Natural killer cell (primary cell): Measurements from ENCODE around the gene POU2F1. TPM values are rescaled to one million over a fixed set of nuclear protein-coding genes. Genes with fewer than 3 reads are reported as not detected.

ENCODE experiments used
- ATAC-seq, 3 donors: fragments of 150-1000 bp in 2 of 3; fragments of 200-7000 bp in 1 of 3; cut with Tn5 transposase; 1 replicate in 1 of 3; 2 replicates in 2 of 3; pipeline ENCODE4 v1.10.0; 2021; ENCODE audit warnings: mild to moderate bottlenecking in 2 of 3, moderate library complexity in 2 of 3
- DNase-seq, 2 donors: peaks; one replicate each; pipeline versions ENCODE4 v3.0.0 to v3.0.0-alpha.2; 2013 to 2021; ENCODE audit warnings: mixed read lengths in 1 of 2
- H3K27ac ChIP-seq: one replicate; pipeline ENCODE4 v1.5.1; 2013; ENCODE audit warnings: mild to moderate bottlenecking, low read length
- H3K27me3 ChIP-seq: one replicate; pipeline ENCODE4 v1.6.1; 2013; ENCODE audit warnings: low read length; ENCODE audit not compliant: control insufficient read depth, insufficient read depth
- H3K36me3 ChIP-seq: one replicate; pipeline ENCODE4 v1.6.1; 2013; ENCODE audit warnings: low read length; ENCODE audit not compliant: control insufficient read depth, insufficient read depth
- H3K4me1 ChIP-seq: one replicate; pipeline ENCODE4 v1.6.1; 2013; ENCODE audit warnings: low read length; ENCODE audit not compliant: control insufficient read depth, insufficient read depth
- H3K4me3 ChIP-seq: one replicate; pipeline ENCODE4 v1.5.1; 2013; ENCODE audit warnings: low read length
- H3K9me3 ChIP-seq: one replicate; pipeline ENCODE4 v1.6.1; 2013; ENCODE audit warnings: low read length; ENCODE audit not compliant: control insufficient read depth, insufficient read depth
- H3K27ac Mint-ChIP-seq, 2 donors: one replicate each; pipeline ENCODE4 v1.8.0; 2022; ENCODE audit warnings: mild to moderate bottlenecking in 2 of 2, mixed read lengths in 2 of 2, moderate library complexity in 1 of 2
- H3K27me3 Mint-ChIP-seq, 2 donors: one replicate each; pipeline ENCODE4 v1.8.0; 2022; ENCODE audit warnings: low read depth in 2 of 2, mixed read lengths in 2 of 2
- H3K36me3 Mint-ChIP-seq: one replicate; pipeline ENCODE4 v1.8.0; 2022; ENCODE audit warnings: mixed read lengths
- H3K4me1 Mint-ChIP-seq, 2 donors: one replicate each; pipeline ENCODE4 v1.8.0; 2022; ENCODE audit warnings: mixed read lengths in 2 of 2
- H3K4me3 Mint-ChIP-seq: one replicate; pipeline ENCODE4 v1.8.0; 2022; ENCODE audit warnings: mild to moderate bottlenecking, moderate library complexity, mixed read lengths
- H3K9me3 Mint-ChIP-seq, 2 donors: one replicate each; pipeline ENCODE4 v1.8.0; 2022; ENCODE audit warnings: mixed read lengths in 2 of 2
- WGBS: methylation state at CpG from one replicate; pipeline ENCODE4 v1.1.7; 2013; ENCODE audit warnings: missing lambda C conversion rate; ENCODE audit not compliant: insufficient coverage; 5-methylcytosine and 5-hydroxymethylcytosine counted together
- intact Hi-C: fragments of 100-400 bp; cut with micrococcal nuclease; formaldehyde crosslinking; loops from one replicate; pipeline ENCODE4 v1.14.2; 2022
- total RNA-seq, 4 donors: library from RNA; stranded (reverse); fragments of 120-200 nt in 1 of 4; gene quantifications; one replicate each; pipeline versions ENCODE4 v1.2.3 to v1.2.4, GENCODE V29; 2013 to 2022
- TF ChIP-seq, protein P1 (sequence below): fragments of 200-600 bp; IDR thresholded peaks from one replicate; pipeline ENCODE4 v1.8.0; 2022; ENCODE audit warnings: antibody characterized with exemption

POU2F1 gene
- total RNA-seq, 3 donors from 2014 or later (not counting 1 experiment from before 2014, with no cell fraction given) = 39.8 to 44.6 (median 40.9) TPM

GRCh38 chr1:167251472-167251871 is 30.8 kb downstream of the POU2F1 start:
- Mint-ChIP-seq H3K36me3 (no peaks in the 10 kb centered on the region), H3K4me1 (peaks cover 32 to 38% of the 10 kb centered on the region in 2 donors), H3K9me3 (no peaks in the 10 kb centered on the region), H3K27ac (no peak overlapping the region), H3K27me3 (no peaks in the 10 kb centered on the region), H3K4me3 (no peak overlapping the region)
- Histone ChIP-seq H3K4me3 (no peak overlapping the region), H3K9me3 (no peaks in the 10 kb centered on the region), H3K27ac (no peak overlapping the region), H3K27me3 (no peaks in the 10 kb centered on the region), H3K36me3 (no peaks in the 10 kb centered on the region), H3K4me1 (no peaks in the 10 kb centered on the region)
- TF ChIP-seq, protein P1, sequence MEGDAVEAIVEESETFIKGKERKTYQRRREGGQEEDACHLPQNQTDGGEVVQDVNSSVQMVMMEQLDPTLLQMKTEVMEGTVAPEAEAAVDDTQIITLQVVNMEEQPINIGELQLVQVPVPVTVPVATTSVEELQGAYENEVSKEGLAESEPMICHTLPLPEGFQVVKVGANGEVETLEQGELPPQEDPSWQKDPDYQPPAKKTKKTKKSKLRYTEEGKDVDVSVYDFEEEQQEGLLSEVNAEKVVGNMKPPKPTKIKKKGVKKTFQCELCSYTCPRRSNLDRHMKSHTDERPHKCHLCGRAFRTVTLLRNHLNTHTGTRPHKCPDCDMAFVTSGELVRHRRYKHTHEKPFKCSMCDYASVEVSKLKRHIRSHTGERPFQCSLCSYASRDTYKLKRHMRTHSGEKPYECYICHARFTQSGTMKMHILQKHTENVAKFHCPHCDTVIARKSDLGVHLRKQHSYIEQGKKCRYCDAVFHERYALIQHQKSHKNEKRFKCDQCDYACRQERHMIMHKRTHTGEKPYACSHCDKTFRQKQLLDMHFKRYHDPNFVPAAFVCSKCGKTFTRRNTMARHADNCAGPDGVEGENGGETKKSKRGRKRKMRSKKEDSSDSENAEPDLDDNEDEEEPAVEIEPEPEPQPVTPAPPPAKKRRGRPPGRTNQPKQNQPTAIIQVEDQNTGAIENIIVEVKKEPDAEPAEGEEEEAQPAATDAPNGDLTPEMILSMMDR = no peak
- ATAC-seq (no peak), DNase-seq (no peak)
- intact Hi-C loops = loop anchor here (10.0 kb wide), 1 partner anchor 433 kb away; no protein-coding TSS in a partner anchor
- WGBS = 99% methylated on average over 4 of the region's 4 CpGs

DNA sequence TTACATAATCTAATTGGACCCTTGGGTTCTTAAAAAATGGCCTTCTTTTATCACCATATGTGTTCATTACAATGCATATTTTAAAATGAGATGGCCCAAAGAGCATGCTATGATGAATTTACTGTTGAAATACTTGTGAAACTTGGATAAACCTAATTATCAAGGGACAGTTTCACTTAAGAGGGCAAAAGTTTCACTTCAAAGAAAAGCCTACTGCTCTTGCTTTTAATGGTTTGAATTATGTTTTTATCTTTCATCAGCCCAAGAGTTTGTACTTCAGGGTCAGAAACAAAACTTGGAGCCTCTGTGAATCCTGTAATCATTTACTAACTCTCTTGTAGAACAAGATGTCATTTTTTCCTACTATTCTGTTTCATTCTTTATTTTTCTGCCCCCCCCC is 32.3 kb downstream of the POU2F1 start:
- no peaks in the 10 kb centered on the region for H3K27me3 ChIP-seq
- no peaks in the 10 kb centered on the region for H3K9me3 ChIP-seq
- intact Hi-C loops = loop anchor here (10.0 kb wide), 1 partner anchor 432 kb away; no protein-coding TSS in a partner anchor
- no peak overlapping the region for H3K27ac ChIP-seq
- Mint-ChIP-seq H3K4me3 (no peak overlapping the region), H3K4me1 (peaks cover 26 to 29% of the 10 kb centered on the region in 2 donors), H3K27ac (no peak overlapping the region), H3K27me3 (no peaks in the 10 kb centered on the region), H3K9me3 (no peaks in the 10 kb centered on the region), H3K36me3 (no peaks in the 10 kb centered on the region)
- no peaks in the 10 kb centered on the region for H3K36me3 ChIP-seq
- DNase-seq (no peak), ATAC-seq (no peak)
- TF ChIP-seq, protein P1 = no peak
- H3K4me1 ChIP-seq = no peaks in the 10 kb centered on the region
- no peak overlapping the region for H3K4me3 ChIP-seq

DNA sequence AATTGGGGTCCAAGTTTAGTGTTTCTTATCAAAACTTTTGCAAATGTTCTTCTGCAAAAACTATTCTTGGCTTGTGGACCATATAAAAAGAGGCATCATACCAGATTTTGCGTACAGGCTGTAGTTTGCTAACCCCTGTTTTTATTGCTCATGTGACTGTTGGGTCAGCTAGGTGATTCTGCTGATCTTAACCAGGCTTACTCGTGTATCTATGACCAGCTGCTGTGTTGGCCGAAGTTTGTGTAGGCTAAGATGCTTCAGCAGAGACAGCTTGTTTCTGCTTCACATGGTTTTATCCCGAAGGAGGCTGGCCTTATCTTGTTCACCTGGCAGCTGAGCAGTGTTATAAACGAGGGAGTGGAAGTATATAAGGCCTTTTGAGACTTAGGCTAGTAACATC is 38.2 kb downstream of the POU2F1 start:
- Mint-ChIP-seq H3K4me3 (no peak overlapping the region), H3K27me3 (no peaks in the 10 kb centered on the region), H3K36me3 (no peaks in the 10 kb centered on the region), H3K9me3 (no peaks in the 10 kb centered on the region), H3K27ac (no peak overlapping the region), H3K4me1 (peaks cover 17 to 22% of the 10 kb centered on the region in 2 donors)
- H3K36me3 ChIP-seq = no peaks in the 10 kb centered on the region
- no peak overlapping the region for H3K27ac ChIP-seq
- TF ChIP-seq, protein P1 = no peak
- intact Hi-C loops = loop anchor here (10.0 kb wide), 1 partner anchor 426 kb away; no protein-coding TSS in a partner anchor
- H3K9me3 ChIP-seq = no peaks in the 10 kb centered on the region
- no peaks in the 10 kb centered on the region for H3K27me3 ChIP-seq
- 85% methylated on average over 5 of the region's 5 CpGs for WGBS
- H3K4me1 ChIP-seq = no peaks in the 10 kb centered on the region
- no peak overlapping the region for H3K4me3 ChIP-seq
- DNase-seq (no peak), ATAC-seq (no peak)

DNA sequence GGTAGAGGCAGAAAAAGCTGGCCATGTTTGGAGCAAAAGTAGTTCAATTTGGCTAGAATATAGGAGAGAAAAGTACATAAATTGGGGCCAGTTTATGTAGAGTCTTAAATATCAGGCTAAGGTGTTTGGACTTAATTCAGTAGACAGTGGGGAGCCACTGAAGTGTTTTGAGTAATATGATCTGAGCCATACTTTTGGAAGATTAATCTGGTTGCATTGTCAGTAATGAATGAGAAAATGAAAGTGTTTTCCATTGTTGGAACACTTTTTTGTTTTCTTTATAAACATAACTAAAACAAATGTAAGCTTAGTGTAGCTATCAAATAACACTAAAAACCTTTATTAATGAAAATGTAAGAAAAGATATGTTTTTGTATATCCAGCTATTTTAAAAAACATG is 42.1 kb downstream of the POU2F1 start:
- no peaks in the 10 kb centered on the region for H3K9me3 Mint-ChIP-seq
- ATAC-seq (no peak), DNase-seq (no peak)
- no peak overlapping the region for H3K4me3 Mint-ChIP-seq
- TF ChIP-seq, protein P1 = no peak
- intact Hi-C loops = no loop called here
- H3K27me3 Mint-ChIP-seq = no peaks in the 10 kb centered on the region
- Histone ChIP-seq H3K36me3 (no peaks in the 10 kb centered on the region), H3K4me3 (no peak overlapping the region), H3K27me3 (no peaks in the 10 kb centered on the region), H3K9me3 (no peaks in the 10 kb centered on the region), H3K27ac (no peak overlapping the region), H3K4me1 (peaks cover 4% of the 10 kb centered on the region)
- peaks cover 6 to 7% of the 10 kb centered on the region in 2 donors for H3K4me1 Mint-ChIP-seq
- H3K27ac Mint-ChIP-seq = no peak overlapping the region
- no peaks in the 10 kb centered on the region for H3K36me3 Mint-ChIP-seq
